Measurements from ENCODE around the gene SLC11A2.
A peak's percentile ranks its signal among the peaks of the same experiment; 100 is the strongest.
"Not testable (repeated sequence)": the region's sequence is repeated elsewhere in the genome, so short reads cannot be mapped to it uniquely, and the experiment has no call there.

The SLC11A2 gene

DNA sequence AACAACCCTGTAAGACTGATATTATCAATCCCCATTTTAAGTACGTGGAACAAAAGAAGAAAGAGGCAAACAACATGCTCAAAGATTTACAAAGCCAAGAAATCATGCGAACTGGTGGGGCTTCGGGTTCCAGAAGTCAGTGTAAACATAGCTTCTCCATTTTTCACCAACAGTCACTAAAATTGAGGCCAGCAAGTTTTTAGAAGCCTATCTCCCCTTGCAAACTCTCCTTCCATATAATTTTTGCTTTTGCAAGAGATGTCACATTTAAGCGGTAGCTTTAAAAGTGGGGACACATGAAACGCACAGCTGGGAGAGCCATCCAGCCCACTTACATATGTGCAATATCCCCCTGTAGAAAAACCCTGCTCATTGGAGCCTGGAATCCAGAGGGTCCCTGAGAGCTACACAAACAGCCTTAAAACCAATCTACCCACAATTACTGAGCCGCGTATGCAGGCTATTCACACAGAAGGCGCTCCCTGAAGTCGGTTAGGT, 797 bp downstream of the SLC11A2 start:
- DNase-seq (ENCODE audit: low spot score): no peak

GRCh38 chr12:51023625-51024382, 2.4 kb downstream of the SLC11A2 start:
- no peak for DNase-seq (ENCODE audit: low spot score)

GRCh38 chr12:51021694-51022093, 4.5 kb downstream of the SLC11A2 start:
- no peak for DNase-seq (ENCODE audit: low spot score)

GRCh38 chr12:51020448-51021182, 5.6 kb downstream of the SLC11A2 start:
- DNase-seq (ENCODE audit: low spot score): no peak

GRCh38 chr12:51019927-51020326, 6.3 kb downstream of the SLC11A2 start:
- DNase-seq (ENCODE audit: low spot score): no peak

DNA sequence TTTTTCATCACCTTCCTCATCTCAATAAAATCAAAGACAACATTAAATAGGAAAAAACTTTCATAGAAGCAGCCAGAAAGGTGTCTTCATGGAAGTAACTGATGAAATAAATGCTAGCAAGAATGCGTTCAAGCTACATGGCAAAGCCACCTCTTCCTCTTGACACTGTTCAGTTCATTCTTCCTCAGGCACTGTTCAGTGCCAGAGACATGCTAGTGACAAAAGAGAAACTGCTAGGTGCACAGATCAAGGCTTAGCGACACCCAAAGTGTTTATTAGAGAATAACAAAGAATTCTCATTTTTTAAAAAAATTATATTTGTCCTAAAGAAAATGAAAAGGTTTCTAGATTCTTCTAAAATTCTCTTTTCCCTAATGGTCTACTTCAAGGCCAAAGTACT, 7.2 kb downstream of the SLC11A2 start:
- DNase-seq (ENCODE audit: low spot score): no peak

DNA sequence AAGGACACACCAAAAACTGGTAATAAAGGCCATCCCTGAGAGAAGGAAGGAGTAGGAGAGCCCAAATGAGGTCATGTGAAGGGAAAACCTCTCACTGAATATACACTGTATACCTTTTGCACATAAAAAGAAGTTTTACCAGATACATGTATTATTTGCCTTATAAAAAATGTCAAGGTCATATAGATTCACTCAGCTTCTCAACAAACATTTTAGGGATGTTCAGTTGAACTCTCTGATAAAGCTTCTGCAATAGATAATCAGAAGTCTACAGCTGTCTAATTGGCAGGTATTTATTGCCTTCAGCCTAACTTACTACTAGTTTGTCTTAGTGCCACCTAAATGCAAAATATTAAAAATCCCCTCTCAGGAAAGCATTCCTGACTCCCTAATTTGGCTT, 8.7 kb downstream of the SLC11A2 start:
- no peak for DNase-seq (ENCODE audit: low spot score)

- DNase-seq (ENCODE audit: low spot score): not testable (repeated sequence)
Measured at GRCh38 chr12:51014467-51014866, 11.7 kb downstream of the SLC11A2 start.

DNA sequence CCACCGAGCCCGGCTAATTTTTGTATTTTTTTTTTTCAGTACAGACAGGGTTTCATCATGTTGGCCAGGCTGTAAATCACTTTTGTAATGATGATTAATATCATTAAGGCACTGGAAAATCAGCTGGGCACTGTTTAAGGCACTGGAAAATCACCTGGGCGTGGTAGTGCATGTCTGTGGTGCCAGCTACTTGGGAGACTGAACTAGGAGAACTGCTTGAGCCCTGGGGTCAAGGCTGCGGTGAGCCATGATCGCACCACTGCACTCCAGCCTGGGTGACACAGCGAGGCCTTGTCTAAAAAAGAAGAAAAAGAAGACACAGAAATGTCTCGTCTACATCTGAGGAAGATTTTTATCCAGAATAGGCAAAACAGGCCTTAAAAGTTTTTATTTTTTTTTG, 12.7 kb downstream of the SLC11A2 start:
- DNase-seq (ENCODE audit: low spot score): no peak

- DNase-seq (ENCODE audit: low spot score): no peak
Measured at GRCh38 chr12:51012570-51013236, 13.5 kb downstream of the SLC11A2 start.

GRCh38 chr12:51011955-51012354, 14.2 kb downstream of the SLC11A2 start:
- DNase-seq (ENCODE audit: low spot score): no peak

DNA sequence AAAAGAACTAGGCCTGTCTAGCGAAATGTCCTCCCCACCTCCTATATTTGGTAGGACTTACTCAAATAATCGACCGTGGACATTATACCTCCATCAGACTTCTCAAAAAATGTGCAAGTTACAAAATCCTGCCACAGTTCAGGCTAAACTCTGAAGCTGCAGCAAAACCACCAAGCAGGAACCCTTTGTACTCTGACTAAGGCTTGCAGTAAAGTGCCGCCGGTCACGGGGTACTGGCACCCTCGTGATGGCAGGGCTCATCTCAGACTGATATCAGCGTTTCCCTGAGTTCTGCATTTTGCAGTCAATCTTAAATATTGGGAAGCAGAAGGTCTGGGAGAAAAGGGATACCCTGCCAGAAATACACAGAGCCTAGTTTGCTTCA, 17.1 kb downstream of the SLC11A2 start:
- DNase-seq (ENCODE audit: low spot score): no peak

- no peak for DNase-seq (ENCODE audit: low spot score)
Measured at GRCh38 chr12:51008329-51009055, 17.7 kb downstream of the SLC11A2 start.

DNA sequence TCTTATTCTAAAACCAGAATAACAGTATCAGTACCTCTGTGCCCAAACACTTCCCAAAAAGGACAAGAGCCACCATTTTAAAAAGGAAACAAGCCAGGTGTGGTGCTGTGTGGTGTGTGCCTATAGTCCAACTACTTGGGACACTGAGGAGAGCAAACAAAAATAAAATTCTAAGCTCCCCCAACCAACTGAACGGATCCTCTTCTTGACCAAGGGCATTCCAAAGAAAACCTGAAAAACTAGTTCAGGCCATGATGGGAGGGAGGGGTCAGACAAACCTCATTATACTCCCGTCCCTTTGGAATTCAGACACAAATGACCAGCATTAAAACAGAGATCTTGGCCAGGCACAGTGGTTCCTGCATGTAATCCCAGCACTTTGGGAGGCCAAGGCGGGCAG, 20.5 kb downstream of the SLC11A2 start:
- DNase-seq (ENCODE audit: low spot score): peak; percentile 18

- no peak for DNase-seq (ENCODE audit: low spot score)
Measured at GRCh38 chr12:51005030-51005429, 21.2 kb downstream of the SLC11A2 start.

DNA sequence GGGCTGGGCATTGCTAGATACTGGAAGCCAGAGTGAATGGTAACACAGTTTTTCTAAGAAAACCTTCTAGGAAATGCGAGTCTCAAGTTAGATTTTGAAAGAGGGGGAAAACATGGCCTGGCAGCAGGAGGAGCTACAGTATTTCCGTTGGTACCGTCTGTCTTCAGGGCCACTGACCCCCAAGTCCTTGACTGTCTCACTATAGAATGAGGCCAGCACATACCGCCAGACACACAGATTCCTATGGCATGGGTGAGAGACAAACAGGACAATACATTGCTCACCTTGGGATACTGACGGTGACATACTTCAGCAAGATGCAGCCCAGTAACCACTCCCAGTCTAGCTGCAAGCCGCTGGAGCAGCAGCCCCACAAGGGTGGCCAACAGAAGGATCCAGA, 21.7 kb downstream of the SLC11A2 start:
- DNase-seq (ENCODE audit: low spot score): no peak

DNA sequence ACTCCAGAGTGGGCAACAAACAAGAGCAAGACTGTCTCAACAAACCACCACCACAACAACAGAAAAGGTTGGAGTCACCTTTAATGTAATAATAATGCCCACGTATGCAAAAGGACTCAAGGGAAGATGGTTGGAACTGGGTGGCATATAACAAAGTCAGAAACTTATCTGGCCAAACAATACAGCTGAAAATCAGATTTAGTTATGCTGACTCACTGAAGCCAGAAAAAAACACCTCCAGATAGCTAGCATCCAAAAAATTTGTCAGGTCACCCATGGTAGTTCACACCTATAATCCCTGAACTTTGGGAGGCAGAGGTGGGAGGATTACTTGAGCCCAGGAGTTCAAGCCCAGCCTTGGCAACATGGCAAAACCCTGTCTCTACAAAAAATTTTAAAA, 24.4 kb downstream of the SLC11A2 start:
- no peak for DNase-seq (ENCODE audit: low spot score)

- no peak for DNase-seq (ENCODE audit: low spot score)
Measured at GRCh38 chr12:51000245-51000644, 25.9 kb downstream of the SLC11A2 start.

DNA sequence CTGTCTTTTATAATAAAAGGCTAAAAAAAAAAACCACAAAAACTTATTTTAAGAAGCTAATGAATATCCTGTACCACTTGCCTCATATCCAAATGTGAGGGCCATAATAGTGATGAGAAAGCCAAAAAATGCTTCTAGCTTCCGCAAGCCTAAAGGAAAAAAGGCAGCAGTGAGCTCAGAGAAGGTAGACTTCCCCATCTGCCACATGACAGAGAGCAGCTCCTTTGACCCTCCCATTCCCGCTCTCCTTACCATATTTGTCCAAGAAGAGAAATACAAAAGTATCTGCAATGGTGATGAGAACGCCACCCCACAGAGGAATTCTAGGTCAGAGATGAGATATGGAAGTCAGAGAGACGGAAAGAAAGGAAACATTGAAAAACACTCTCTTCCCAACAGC, 27.1 kb downstream of the SLC11A2 start:
- no peak for DNase-seq (ENCODE audit: low spot score)

DNA sequence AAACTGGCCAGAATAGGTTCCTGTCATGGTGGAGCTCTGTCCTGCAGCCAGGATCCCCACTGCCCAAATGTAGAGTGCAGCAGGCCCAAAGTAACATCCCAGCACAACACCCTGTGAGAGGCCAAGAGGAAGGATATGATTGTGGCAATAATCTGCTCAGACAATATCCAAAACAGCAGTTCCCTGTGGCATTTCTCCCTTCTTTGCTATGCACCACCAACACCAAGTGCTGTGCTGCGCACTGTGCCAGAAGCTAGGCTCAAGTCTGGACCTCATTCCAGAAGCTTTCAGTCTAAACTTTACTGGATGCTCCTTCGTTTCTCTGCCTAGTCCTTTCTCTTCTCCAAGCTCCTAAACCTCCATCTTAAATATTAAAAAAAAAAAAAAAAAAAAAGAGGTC, 33.4 kb downstream of the SLC11A2 start:
- DNase-seq (ENCODE audit: low spot score): no peak

- no peak for DNase-seq (ENCODE audit: low spot score)
Measured at GRCh38 chr12:50991291-50991690, 34.9 kb downstream of the SLC11A2 start.

- DNase-seq (ENCODE audit: low spot score): no peak
Measured at GRCh38 chr12:50990791-50991190, 35.4 kb downstream of the SLC11A2 start.
